Epithelial cell of proximal tubule (primary cell): Measurements from ENCODE around the gene SACS. TPM values are rescaled to one million over a fixed set of nuclear protein-coding genes. Genes with fewer than 3 reads are reported as not detected.
"Not testable (repeated sequence)": the region's sequence is repeated elsewhere in the genome, so short reads cannot be mapped to it uniquely, and the experiment has no call there.

Source experiments
- DNase-seq: peaks from one replicate; pipeline ENCODE4 v3.0.0-alpha.2; 2011; ENCODE audit warnings: low read depth
- H3K4me3 ChIP-seq: 2 replicates; pipeline ENCODE4 v1.5.1; 2011; ENCODE audit warnings: low read depth, mild to moderate bottlenecking, low read length
- total RNA-seq: library from RNA; depleted of rRNA; stranded (reverse); fragments of >200 nt; gene quantifications from 2 replicates; pipeline ENCODE4 v1.2.3, GENCODE V29; 2015
- TF ChIP-seq, protein P1 (sequence below): conservative IDR thresholded peaks from 2 replicates; pipeline ENCODE4 v1.5.1; 2012; ENCODE audit warnings: low read depth, mild to moderate bottlenecking, low read length

The SACS gene
- total RNA-seq, 1 donor from 2014 or later: 70.9 TPM

DNA sequence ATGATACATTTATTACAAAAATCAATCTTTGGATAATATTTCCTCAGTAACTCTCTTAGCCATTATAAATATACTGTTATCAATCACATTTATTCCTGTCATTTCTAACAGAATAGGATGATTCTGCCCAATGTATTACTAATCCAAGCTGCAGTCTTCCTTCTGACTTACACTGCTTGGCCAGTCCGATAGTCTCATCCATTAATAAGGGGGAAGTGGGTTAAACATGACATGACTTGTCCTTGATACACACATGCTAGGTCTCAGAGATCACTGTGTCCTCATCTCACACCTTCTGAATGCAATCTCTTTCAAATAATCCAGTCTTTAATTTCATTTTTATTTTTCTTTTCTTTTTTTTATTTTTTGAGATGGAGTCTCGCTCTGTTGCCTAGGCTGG, 18.8 kb downstream of the SACS start:
- no peak overlapping the region for H3K4me3 ChIP-seq
- no peak for DNase-seq
- TF ChIP-seq, protein P1, sequence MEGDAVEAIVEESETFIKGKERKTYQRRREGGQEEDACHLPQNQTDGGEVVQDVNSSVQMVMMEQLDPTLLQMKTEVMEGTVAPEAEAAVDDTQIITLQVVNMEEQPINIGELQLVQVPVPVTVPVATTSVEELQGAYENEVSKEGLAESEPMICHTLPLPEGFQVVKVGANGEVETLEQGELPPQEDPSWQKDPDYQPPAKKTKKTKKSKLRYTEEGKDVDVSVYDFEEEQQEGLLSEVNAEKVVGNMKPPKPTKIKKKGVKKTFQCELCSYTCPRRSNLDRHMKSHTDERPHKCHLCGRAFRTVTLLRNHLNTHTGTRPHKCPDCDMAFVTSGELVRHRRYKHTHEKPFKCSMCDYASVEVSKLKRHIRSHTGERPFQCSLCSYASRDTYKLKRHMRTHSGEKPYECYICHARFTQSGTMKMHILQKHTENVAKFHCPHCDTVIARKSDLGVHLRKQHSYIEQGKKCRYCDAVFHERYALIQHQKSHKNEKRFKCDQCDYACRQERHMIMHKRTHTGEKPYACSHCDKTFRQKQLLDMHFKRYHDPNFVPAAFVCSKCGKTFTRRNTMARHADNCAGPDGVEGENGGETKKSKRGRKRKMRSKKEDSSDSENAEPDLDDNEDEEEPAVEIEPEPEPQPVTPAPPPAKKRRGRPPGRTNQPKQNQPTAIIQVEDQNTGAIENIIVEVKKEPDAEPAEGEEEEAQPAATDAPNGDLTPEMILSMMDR: no peak

DNA sequence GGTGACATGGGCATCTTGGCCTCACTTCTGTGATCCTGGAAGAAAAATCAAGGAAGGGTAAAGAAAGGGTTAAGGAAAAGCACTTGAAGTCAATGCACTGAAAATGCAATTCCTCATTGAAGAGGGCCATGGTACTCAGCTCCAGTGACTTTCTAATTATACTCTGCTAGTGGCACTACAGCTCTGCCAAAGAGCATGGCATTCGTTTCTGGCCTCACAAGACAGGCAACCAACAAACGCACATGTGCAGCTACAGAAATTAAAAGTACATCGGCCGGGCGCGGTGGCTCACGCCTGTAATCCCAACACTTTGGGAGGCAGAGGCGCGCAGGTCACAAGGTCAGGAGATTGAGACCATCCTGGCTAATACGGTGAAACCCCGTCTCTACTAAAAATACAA, 21.8 kb downstream of the SACS start:
- TF ChIP-seq, protein P1: no peak
- no peak overlapping the region for H3K4me3 ChIP-seq
- no peak for DNase-seq

DNA sequence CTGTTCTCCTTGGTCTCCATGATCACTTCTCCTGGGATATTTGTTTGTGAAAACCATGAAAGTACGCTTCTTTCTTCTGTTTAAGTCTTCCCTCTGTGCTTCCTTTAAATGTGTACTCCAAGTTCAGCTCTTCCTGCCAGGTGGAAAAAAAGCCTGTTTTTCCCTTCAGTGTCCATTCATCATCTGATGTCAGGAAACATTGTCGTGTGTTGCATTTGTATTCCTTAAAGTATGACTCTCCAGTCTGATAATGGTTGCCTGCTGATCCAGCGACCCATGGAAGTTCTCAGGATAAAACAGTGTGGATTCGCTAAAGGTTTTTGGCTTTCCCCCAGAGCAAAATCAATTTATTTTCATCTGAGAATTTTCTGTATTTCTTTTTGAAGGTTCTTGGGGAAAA, 22.3 kb downstream of the SACS start:
- TF ChIP-seq, protein P1: no peak
- DNase-seq: no peak
- H3K4me3 ChIP-seq: no peak overlapping the region

DNA sequence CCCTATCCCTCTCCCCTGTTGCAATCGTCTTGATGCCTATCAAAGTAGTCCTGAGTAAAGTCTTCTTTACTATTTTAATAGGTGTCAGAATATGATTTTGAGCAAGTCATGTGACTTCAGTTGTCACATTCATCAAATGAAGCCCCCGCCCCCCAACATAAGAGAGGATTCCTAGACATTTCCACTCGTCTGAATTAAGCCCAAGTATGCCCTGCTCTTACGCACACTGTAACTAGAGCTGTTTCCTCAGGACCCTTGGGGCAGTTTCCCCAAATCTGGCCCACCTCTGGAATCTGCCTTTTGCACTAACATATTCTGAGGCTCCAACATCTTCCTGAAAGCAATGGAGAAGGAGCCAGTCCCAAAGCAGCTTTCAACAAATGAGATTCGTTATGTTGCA, 25.5 kb downstream of the SACS start:
- TF ChIP-seq, protein P1: no peak
- DNase-seq: no peak
- no peak overlapping the region for H3K4me3 ChIP-seq

DNA sequence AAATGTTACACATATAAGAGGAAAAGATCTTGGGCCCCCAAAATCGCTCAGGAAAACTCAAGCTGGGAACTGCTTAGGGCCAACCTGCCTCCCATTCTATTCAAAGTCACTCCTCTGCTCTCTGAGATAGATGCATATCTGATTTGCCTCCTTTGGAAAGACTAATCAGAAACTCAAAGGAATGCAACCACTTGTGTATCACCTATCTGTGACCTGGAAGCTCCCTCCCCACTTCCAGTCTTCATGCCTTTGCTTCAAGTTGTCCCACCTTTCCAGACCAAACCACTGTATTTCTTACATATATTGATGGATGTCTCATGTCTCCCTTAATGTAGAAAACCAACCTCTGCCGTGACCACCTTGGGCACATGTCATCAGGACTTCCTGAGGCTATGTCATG, 32.3 kb downstream of the SACS start:
- not testable (repeated sequence) for DNase-seq

DNA sequence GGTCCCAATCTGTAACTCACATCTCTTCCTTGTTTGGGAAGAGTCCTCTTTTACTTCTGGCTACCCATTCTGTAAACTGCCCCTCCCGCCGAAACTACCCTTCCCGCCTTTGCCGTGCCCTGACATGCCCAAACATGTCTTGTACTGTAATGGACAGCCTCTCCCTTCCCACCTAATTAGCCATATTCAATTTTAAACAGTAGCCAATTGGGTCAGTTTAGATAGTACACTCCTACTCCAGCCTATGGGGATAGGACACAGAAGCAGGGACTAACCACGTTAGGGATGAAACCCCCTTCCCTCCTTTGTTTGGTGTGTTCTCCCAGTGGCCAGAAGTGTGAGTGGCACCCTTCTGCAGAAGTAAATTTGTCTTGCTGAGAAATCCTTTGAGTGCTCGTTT, 34.2 kb downstream of the SACS start:
- TF ChIP-seq, protein P1: no peak
- H3K4me3 ChIP-seq: no peak overlapping the region
- no peak for DNase-seq

More for the DNA sequence above, 32.3 kb downstream of the SACS start:
- not testable (repeated sequence) for H3K4me3 ChIP-seq

DNA sequence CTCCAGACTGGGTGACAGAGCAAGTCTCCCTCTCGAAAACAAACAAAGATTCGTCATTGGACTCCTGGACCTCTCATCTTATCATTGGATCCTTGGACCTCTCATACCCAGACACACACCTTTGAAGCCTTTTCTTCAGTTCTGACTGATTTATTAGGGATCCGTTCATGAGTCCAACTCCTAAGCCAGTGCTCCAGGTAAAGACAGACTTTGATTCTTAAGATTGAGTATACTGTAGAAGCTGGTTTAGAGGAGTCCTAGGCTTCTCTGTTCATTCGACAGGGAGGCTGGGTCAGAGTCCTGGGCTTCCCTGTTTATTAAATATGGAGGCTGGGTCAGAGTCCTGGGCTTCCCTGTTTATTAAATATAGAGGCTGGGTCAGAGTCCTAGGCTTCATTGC, 38.7 kb downstream of the SACS start:
- no peak for DNase-seq
- TF ChIP-seq, protein P1: no peak
- H3K4me3 ChIP-seq: no peak overlapping the region

DNA sequence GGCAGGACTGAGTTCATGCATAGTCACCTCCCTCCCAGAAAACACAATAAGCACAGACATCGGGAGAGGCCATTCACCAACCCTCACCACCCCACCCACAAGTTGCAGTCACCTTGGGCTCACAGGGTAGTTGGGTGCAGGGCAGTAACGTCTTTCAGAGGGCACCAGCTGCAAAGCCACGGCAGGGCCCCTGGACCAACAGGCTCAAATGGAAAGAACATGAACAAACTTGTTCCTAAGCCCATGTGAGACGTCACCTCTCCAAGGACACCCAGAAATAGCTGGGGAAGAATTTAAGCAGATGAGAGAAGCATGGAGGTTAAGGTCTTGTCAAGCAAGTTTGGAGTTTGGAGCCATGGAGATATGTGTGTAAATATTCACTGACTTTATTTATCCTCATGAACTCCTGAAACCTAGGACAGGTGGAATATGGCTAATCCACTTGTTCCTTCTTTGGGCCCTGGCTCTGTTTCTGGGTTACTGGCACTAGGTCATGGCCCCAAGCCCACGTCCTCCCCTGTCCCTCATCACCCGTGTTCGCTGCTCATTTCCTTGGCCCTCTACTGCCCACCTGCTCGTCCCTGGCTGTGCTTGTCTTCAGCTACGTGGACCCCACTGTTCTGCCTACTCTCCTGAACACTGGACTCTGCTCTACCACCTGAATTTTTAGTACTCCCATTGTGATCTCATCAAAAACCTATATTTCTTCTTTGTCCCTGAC, 40.4 kb downstream of the SACS start:
- DNase-seq: no peak
- TF ChIP-seq, protein P1: no peak
- no peak overlapping the region for H3K4me3 ChIP-seq
